NCI-H69 (cell line): ENCODE measurements around the gene TNFRSF14.

Experiments used
- DNase-seq: peaks from one replicate; lab custom pipeline; 2025; lab: John Stamatoyannopoulos, UW

The TNFRSF14 gene

GRCh38 chr1:2588661-2589430 lies 32.7 kb downstream of the TNFRSF14 start:
- DNase-seq, result peak; percentile 4

- no peak for DNase-seq
These were observed 33.5 kb downstream of the TNFRSF14 start for GRCh38 chr1:2589431-2590232.

- DNase-seq, result no peak
These were observed 34.3 kb downstream of the TNFRSF14 start for GRCh38 chr1:2590233-2591141.

GRCh38 chr1:2591233-2591580 lies 35.0 kb downstream of the TNFRSF14 start:
- no peak for DNase-seq

GRCh38 chr1:2591581-2592261 lies 35.5 kb downstream of the TNFRSF14 start:
- no peak for DNase-seq

- DNase-seq, result peak; percentile 11
These were observed 36.5 kb downstream of the TNFRSF14 start for GRCh38 chr1:2592672-2593071.

- no peak for DNase-seq
These were observed 37.2 kb downstream of the TNFRSF14 start for GRCh38 chr1:2593251-2593878.

- DNase-seq, result peak; percentile 66
These were observed 38.0 kb downstream of the TNFRSF14 start for GRCh38 chr1:2594001-2594640.

- no peak for DNase-seq
These were observed 38.5 kb downstream of the TNFRSF14 start for GRCh38 chr1:2594641-2595131.

GRCh38 chr1:2595261-2595811 lies 39.2 kb downstream of the TNFRSF14 start:
- DNase-seq, result no peak

GRCh38 chr1:2595812-2596529 lies 39.8 kb downstream of the TNFRSF14 start:
- DNase-seq, result no peak

- peak; percentile 68 for DNase-seq
These were observed 40.6 kb downstream of the TNFRSF14 start for GRCh38 chr1:2596530-2597333.

- no peak for DNase-seq
These were observed 41.5 kb downstream of the TNFRSF14 start for GRCh38 chr1:2597441-2598328.

GRCh38 chr1:2598329-2598931 lies 42.3 kb downstream of the TNFRSF14 start:
- peak; percentile 8 for DNase-seq

GRCh38 chr1:2601721-2602303 lies 45.6 kb downstream of the TNFRSF14 start:
- no peak for DNase-seq

- no peak for DNase-seq
These were observed 46.2 kb downstream of the TNFRSF14 start for GRCh38 chr1:2602311-2602835.
